Subcutaneous adipose tissue (tissue), 4 donors: ENCODE measurements around the gene OR52E5. TPM values are rescaled to one million over a fixed set of nuclear protein-coding genes. Genes with fewer than 3 reads are reported as not detected.

Source experiments
- total RNA-seq, 4 donors: library from RNA; depleted of rRNA; stranded (reverse); fragments of >200 nt; gene quantifications; one replicate each; pipeline ENCODE4 v1.1.0, GENCODE V29; 2016
- TF ChIP-seq, protein P1 (sequence below): fragments of 450-650 bp; IDR thresholded peaks from one replicate; pipeline ENCODE4 v1.5.1; 2016; ENCODE audit warnings: low read depth, mild to moderate bottlenecking, control low read depth, antibody characterized with exemption, moderate library complexity

OR52E5 gene
- total RNA-seq, 4 donors from 2014 or later = not detected

GRCh38 chr11:5931061-5931460 is 38.1 kb downstream of the OR52E5 start:
- TF ChIP-seq, protein P1, sequence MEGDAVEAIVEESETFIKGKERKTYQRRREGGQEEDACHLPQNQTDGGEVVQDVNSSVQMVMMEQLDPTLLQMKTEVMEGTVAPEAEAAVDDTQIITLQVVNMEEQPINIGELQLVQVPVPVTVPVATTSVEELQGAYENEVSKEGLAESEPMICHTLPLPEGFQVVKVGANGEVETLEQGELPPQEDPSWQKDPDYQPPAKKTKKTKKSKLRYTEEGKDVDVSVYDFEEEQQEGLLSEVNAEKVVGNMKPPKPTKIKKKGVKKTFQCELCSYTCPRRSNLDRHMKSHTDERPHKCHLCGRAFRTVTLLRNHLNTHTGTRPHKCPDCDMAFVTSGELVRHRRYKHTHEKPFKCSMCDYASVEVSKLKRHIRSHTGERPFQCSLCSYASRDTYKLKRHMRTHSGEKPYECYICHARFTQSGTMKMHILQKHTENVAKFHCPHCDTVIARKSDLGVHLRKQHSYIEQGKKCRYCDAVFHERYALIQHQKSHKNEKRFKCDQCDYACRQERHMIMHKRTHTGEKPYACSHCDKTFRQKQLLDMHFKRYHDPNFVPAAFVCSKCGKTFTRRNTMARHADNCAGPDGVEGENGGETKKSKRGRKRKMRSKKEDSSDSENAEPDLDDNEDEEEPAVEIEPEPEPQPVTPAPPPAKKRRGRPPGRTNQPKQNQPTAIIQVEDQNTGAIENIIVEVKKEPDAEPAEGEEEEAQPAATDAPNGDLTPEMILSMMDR = no peak

DNA sequence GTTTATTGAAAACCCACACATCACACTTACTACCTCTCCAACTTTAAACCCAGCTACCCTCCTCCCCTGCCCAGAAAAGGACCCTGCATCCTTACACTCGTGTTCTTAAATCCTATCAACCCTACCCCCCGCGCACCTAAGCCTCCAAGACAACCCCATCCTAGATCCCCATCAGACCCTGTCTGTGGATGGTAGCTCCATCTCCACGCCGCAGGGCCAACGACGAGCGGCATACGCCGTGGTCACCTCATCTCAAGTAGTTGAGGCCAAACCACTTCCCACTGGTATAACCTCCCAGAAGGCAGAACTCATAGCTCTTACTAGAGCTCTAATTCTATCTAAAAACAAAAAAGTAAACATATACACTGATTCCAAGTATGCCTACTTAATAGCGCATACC is 39.7 kb downstream of the OR52E5 start:
- TF ChIP-seq, protein P1 = no peak

GRCh38 chr11:5933116-5933515 is 40.1 kb downstream of the OR52E5 start:
- TF ChIP-seq, protein P1 = no peak

GRCh38 chr11:5937868-5938602 is 45.0 kb downstream of the OR52E5 start:
- TF ChIP-seq, protein P1 = no peak

- TF ChIP-seq, protein P1 = no peak
Measured at GRCh38 chr11:5938603-5938965, 45.6 kb downstream of the OR52E5 start.

GRCh38 chr11:5940748-5941147 is 47.7 kb downstream of the OR52E5 start:
- TF ChIP-seq, protein P1 = no peak

GRCh38 chr11:5941951-5942350 is 48.9 kb downstream of the OR52E5 start, which contains the start of gene OR56A3:
TSS of gene OR56A3 (plus strand) at chr11:5942251. CDS start at chr11:5947347, 5,096 bp downstream.
- TF ChIP-seq, protein P1 = no peak

Other genes starting within 250 kb of the OR52E5 start
- gene TRIM5, start 208.1 kb upstream of the OR52E5 start, total RNA-seq = 10 to 100 TPM; 12.6 to 22.8 (median 16.7) TPM
- gene TRIM22, start 203.4 kb upstream of the OR52E5 start, total RNA-seq = 10 to 100 TPM; 35.9 to 96.8 (median 64.8) TPM
- gene OR56B1, start 156.8 kb upstream of the OR52E5 start, total RNA-seq = under 1 TPM in 2 of 4 donors, not detected in 2; 0.22 to 0.75 TPM
- gene OR52N4, start 139.0 kb upstream of the OR52E5 start, total RNA-seq = not detected
- gene OR52N5, start 109.9 kb upstream of the OR52E5 start, total RNA-seq = under 1 TPM in 2 of 4 donors, not detected in 2; 0.33 to 0.44 TPM
- not detected for gene OR52N1, start 101.9 kb upstream of the OR52E5 start, total RNA-seq
- gene OR52N2, start 84.3 kb upstream of the OR52E5 start, total RNA-seq = not detected
- gene OR52E6, start 51.3 kb upstream of the OR52E5 start, total RNA-seq = not detected
- gene OR52E8, start 35.5 kb upstream of the OR52E5 start, total RNA-seq = not detected
- gene OR52E4, start 12.6 kb upstream of the OR52E5 start, total RNA-seq = not detected
- not detected for gene OR56A3, start 49.0 kb downstream of the OR52E5 start, total RNA-seq
- gene OR56A5, start 75.3 kb downstream of the OR52E5 start, total RNA-seq = not detected
- gene OR52L1, start 93.8 kb downstream of the OR52E5 start, total RNA-seq = not detected
- gene OR56A4, start 113.7 kb downstream of the OR52E5 start, total RNA-seq = under 1 TPM in 1 of 4 donors, not detected in 3; 0.19 TPM
- gene OR56A1, start 137.6 kb downstream of the OR52E5 start, total RNA-seq = under 1 TPM in 2 of 4 donors, not detected in 2; under 0.01 to 0.19 TPM
- not detected for gene OR56B4, start 214.5 kb downstream of the OR52E5 start, total RNA-seq